K562 (cell line): ENCODE data around the gene GAL3ST1. TPM values are rescaled to one million over a fixed set of nuclear protein-coding genes. Genes with fewer than 3 reads are reported as not detected.
A peak's percentile ranks its signal among the peaks of the same experiment; 100 is the strongest.

Experiments
- CBFA2T2 ChIP-seq: fragments of 450-650 bp; conservative IDR thresholded peaks from 2 replicates; pipeline ENCODE4 v1.6.1; 2017; ENCODE audit warnings: mild to moderate bottlenecking
- KLF13 ChIP-seq: fragments of 450-650 bp; IDR thresholded peaks from 2 replicates; pipeline ENCODE4 v1.6.1; 2016; ENCODE audit warnings: missing genetic modification characterization, low read depth, mild to moderate bottlenecking, missing compliant biosample characterization, moderate library complexity, borderline replicate concordance
- MAFK ChIP-seq: IDR thresholded peaks from 2 replicates; pipeline ENCODE4 v1.6.1; 2011; ENCODE audit warnings: low read length, improper control_type of control experiment
- MLLT1 ChIP-seq, 2 experiments: fragments of 450-650 bp; IDR thresholded peaks; 2 replicates each; pipeline ENCODE4 v1.6.1; 2016
- MYBL2 ChIP-seq, 2 experiments: fragments of 450-650 bp in 1 of 2; sonication (generic) in 1 of 2; formaldehyde crosslinking in 1 of 2; IDR thresholded peaks; 2 replicates each; pipeline versions ENCODE4 v1.6.1 to v1.8.1; 2017 to 2022; ENCODE audit warnings: borderline replicate concordance in 1 of 2, inconsistent platforms in 1 of 2, low read depth in 1 of 2, mild to moderate bottlenecking in 1 of 2, missing genetic modification reagents in 1 of 2, moderate library complexity in 1 of 2
- NCOA6 ChIP-seq: fragments of 450-650 bp; IDR thresholded peaks from 2 replicates; pipeline ENCODE4 v1.6.1; 2017; ENCODE audit warnings: mild to moderate bottlenecking
- POLR2A ChIP-seq: fragments of 450-650 bp; conservative IDR thresholded peaks from 2 replicates; pipeline ENCODE4 v1.6.1; 2016
- RAD21 ChIP-seq, 2 experiments: fragments of 250-450 bp in 1 of 2; fragments of 450-650 bp in 1 of 2; sonication (Bioruptor Pico) in 1 of 2; formaldehyde crosslinking in 1 of 2; IDR thresholded peaks in 1 of 2; conservative IDR thresholded peaks in 1 of 2; 2 replicates each; pipeline versions ENCODE4 v1.4.0 to v1.8.0; 2020 to 2022; ENCODE audit warnings: mild to moderate bottlenecking in 2 of 2, moderate library complexity in 1 of 2
- RBM39 ChIP-seq: fragments of 200-400 bp; formaldehyde crosslinking; optimal IDR thresholded peaks from 2 replicates; pipeline ENCODE3; 2018; ENCODE audit warnings: low read depth, low read length
- SIX5 ChIP-seq, 2 experiments: IDR thresholded peaks; 2 replicates each; pipeline ENCODE4 v1.6.1; 2011; ENCODE audit warnings: low read length in 2 of 2, borderline replicate concordance in 1 of 2, low read depth in 1 of 2, mild to moderate bottlenecking in 1 of 2, moderate library complexity in 1 of 2; ENCODE audit not compliant: insufficient read depth in 1 of 2
- SMARCA5 ChIP-seq: fragments of 450-650 bp; IDR thresholded peaks from 2 replicates; pipeline ENCODE4 v1.6.1; 2016
- SMARCE1 ChIP-seq: fragments of 450-650 bp; IDR thresholded peaks from 2 replicates; pipeline ENCODE4 v1.7.1; 2016; ENCODE audit warnings: mild to moderate bottlenecking
- STAT5B ChIP-seq: fragments of 250-450 bp; sonication (Bioruptor Pico); IDR thresholded peaks from 2 replicates; pipeline ENCODE4 v1.8.0; 2021; ENCODE audit warnings: mild to moderate bottlenecking, inconsistent platforms
- TSHZ1 ChIP-seq: fragments of 250-450 bp; sonication (Bioruptor Pico); IDR thresholded peaks from 2 replicates; pipeline ENCODE4 v1.4.0; 2020; ENCODE audit warnings: mild to moderate bottlenecking, moderate library complexity
- ZFP91 ChIP-seq: sonication (generic); formaldehyde crosslinking; IDR thresholded peaks from 2 replicates; pipeline ENCODE4 v1.8.0; 2022; ENCODE audit warnings: mild to moderate bottlenecking, missing genetic modification reagents
- ZFX ChIP-seq: sonication (generic); formaldehyde crosslinking; IDR thresholded peaks from 2 replicates; pipeline ENCODE4 v1.8.0; 2022; ENCODE audit warnings: mild to moderate bottlenecking, missing genetic modification reagents, moderate library complexity
- ZNF175 ChIP-seq: fragments of 200-800 bp; sonication (Bioruptor generic); IDR thresholded peaks from 2 replicates; pipeline ENCODE4 v1.6.1; 2016; ENCODE audit warnings: low read depth, mild to moderate bottlenecking, missing genetic modification characterization, missing compliant biosample characterization
- ZNF398 ChIP-seq: fragments of 250-450 bp; sonication (Bioruptor Pico); IDR thresholded peaks from 2 replicates; pipeline ENCODE4 v1.8.0; 2021; ENCODE audit warnings: moderate library complexity, mild to moderate bottlenecking, inconsistent platforms
- ZNF551 ChIP-seq: fragments of 250-450 bp; sonication (Bioruptor Pico); IDR thresholded peaks from 2 replicates; pipeline ENCODE4 v1.5.0; 2021; ENCODE audit warnings: mild to moderate bottlenecking, moderate library complexity
- polyA plus RNA-seq, 8 experiments: library from polyadenylated mRNA; depleted of rRNA in 4 of 8; stranded (reverse) in 5 of 8; unstranded in 3 of 8; fragments of >200 nt; fragmentation: Nextera tagmentation in 2 of 8; fragmentation: Illumina TruSeq in 1 of 8; extraction: Ambion mirVana in 2 of 8; extraction: Trizol in 1 of 8; gene quantifications; 2 replicates each; pipeline versions ENCODE4 v1.2.1 to v1.2.3, GENCODE V29; 2011 to 2014; ENCODE audit warnings: inconsistent platforms in 1 of 8, missing spikeins in 1 of 8
- total RNA-seq, 7 experiments: library from RNA; depleted of rRNA in 6 of 7; stranded (reverse); fragments of >200 nt in 6 of 7; fragmentation: Illumina TruSeq in 2 of 7; extraction: Trizol in 2 of 7; gene quantifications; 2 replicates each; pipeline versions ENCODE4 v1.2.1 to v1.2.3, GENCODE V29; 2011 to 2021; ENCODE audit warnings: low replicate concordance in 1 of 7

GAL3ST1 gene
- total and polyA plus RNA-seq, 9 of the 15 experiments (the other 6 are each of a cell fraction or from before 2014, with no cell fraction given), result 0.03 to 1.9 (median 0.33) TPM; not detected in 1

GRCh38 chr22:30591588-30592359, 17.3 kb upstream of the GAL3ST1 start, which contains the start of gene PES1 (continued):
- TF ChIP-seq TSHZ1 (no peak), SIX5 (IDR thresholded peaks at IDR 0.05; ENCODE audit: borderline replicate concordance in 1 of 2, insufficient read depth in 1 of 2, low read depth in 1 of 2, low read length in 2 of 2) (peak; percentile 73 to 79), ZNF398 (CRISPR knock-in tag) (no peak), MLLT1 (IDR thresholded peaks at IDR 0.05) (no peak), POLR2A (peak; percentile 66; the same call in 1 of the 2 replicates), STAT5B (CRISPR knock-in tag) (no peak), SMARCA5 (no peak), KLF13 (tag) (no peak), CBFA2T2 (no peak), MYBL2 (IDR thresholded peaks at IDR 0.05; ENCODE audit: low read depth) (no peak), MYBL2 (CRISPR knock-in tag; IDR thresholded peaks at IDR 0.05; ENCODE audit: borderline replicate concordance) (no peak), ZFP91 (CRISPR knock-in tag) (no peak), RAD21 (CRISPR knock-in tag; conservative IDR thresholded peaks at IDR 0.05 in 1 of 2, IDR thresholded peaks at IDR 0.05 in 1 of 2) (no peak), RBM39 (no peak), NCOA6 (no peak), ZNF551 (no peak), ZNF175 (CRISPR knock-in tag) (no peak), SMARCE1 (no peak), MAFK (no peak), ZFX (CRISPR knock-in tag) (no peak)
